ENCODE measurements around the gene ROBO2. TPM values are rescaled to one million over a fixed set of nuclear protein-coding genes. Genes with fewer than 3 reads are reported as not detected.

The ROBO2 gene
- total and polyA plus RNA-seq, 2 donors from 2014 or later, result 1.3 to 1.6 TPM

GRCh38 chr3:77240072-77240650, 200.3 kb downstream of the ROBO2 start:
- no peaks in the 10 kb centered on the region for H3K27me3 ChIP-seq (ENCODE audit: control insufficient read depth, insufficient read depth, low read length)
- H3K27ac ChIP-seq (ENCODE audit: low read depth in 2 of 2, low read length in 2 of 2), result no peak overlapping the region
- no peaks in the 10 kb centered on the region for H3K9me3 ChIP-seq (ENCODE audit: control insufficient read depth in 2 of 3, insufficient read depth in 1 of 3, low read length in 3 of 3)
- no peak for FAIRE-seq
- intact Hi-C loops (cut with DNase I), result no loop called here
- no peak overlapping the region for H3K9ac ChIP-seq (ENCODE audit: low read length in 3 of 3)
- H3K4me1 ChIP-seq (ENCODE audit: control insufficient read depth in 2 of 3, insufficient read depth in 2 of 3, low read depth in 1 of 3, low read length in 3 of 3), result no peaks in the 10 kb centered on the region
- no peak for DNase-seq
- H3K4me3 ChIP-seq (ENCODE audit: low read length in 3 of 3), result no peak overlapping the region
- no peak for TF ChIP-seq CTCF (IDR thresholded peaks at IDR 0.05; ENCODE audit: borderline replicate concordance, extremely low read depth, insufficient read depth)
- H3K36me3 ChIP-seq (ENCODE audit: control insufficient read depth in 2 of 3, insufficient read depth in 3 of 3, low read length in 3 of 3), result no peaks in the 10 kb centered on the region

DNA sequence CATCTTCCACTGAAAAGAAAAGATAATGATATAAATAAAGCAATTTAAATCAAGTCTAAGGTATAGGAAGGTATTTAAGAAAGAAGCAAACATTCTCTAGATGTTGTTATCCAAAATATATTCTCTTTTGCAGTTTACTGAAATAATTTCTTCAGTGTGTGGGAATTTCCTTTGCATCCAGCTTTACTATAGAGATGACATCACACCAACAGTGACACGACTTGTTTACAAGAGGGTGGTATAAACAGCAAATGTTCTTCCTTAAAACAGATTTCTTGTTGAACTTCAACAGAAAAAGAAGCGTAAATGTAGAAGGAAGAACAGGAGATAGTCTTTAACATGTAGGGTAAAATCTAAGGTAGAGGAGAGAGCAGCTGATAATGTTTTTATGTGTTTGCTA, 202.5 kb downstream of the ROBO2 start:
- H3K9me3 ChIP-seq (ENCODE audit: control insufficient read depth in 2 of 3, insufficient read depth in 1 of 3, low read length in 3 of 3), result no peaks in the 10 kb centered on the region
- no peaks in the 10 kb centered on the region for H3K36me3 ChIP-seq (ENCODE audit: control insufficient read depth in 2 of 3, insufficient read depth in 3 of 3, low read length in 3 of 3)
- H3K27ac ChIP-seq (ENCODE audit: low read depth in 2 of 2, low read length in 2 of 2), result no peak overlapping the region
- H3K4me1 ChIP-seq (ENCODE audit: control insufficient read depth in 2 of 3, insufficient read depth in 2 of 3, low read depth in 1 of 3, low read length in 3 of 3), result no peaks in the 10 kb centered on the region
- DNase-seq, result no peak
- FAIRE-seq, result no peak
- no peaks in the 10 kb centered on the region for H3K27me3 ChIP-seq (ENCODE audit: control insufficient read depth, insufficient read depth, low read length)
- TF ChIP-seq CTCF (IDR thresholded peaks at IDR 0.05; ENCODE audit: borderline replicate concordance, extremely low read depth, insufficient read depth), result no peak
- no peak overlapping the region for H3K4me3 ChIP-seq (ENCODE audit: low read length in 3 of 3)
- intact Hi-C loops (cut with DNase I), result no loop called here
- no peak overlapping the region for H3K9ac ChIP-seq (ENCODE audit: low read length in 3 of 3)

- Histone ChIP-seq H3K9ac (ENCODE audit: low read length in 3 of 3) (no peak overlapping the region), H3K4me3 (ENCODE audit: low read length in 3 of 3) (no peak overlapping the region), H3K4me1 (ENCODE audit: control insufficient read depth in 2 of 3, insufficient read depth in 2 of 3, low read depth in 1 of 3, low read length in 3 of 3) (no peaks in the 10 kb centered on the region), H3K27ac (ENCODE audit: low read depth in 2 of 2, low read length in 2 of 2) (no peak overlapping the region), H3K36me3 (ENCODE audit: control insufficient read depth in 2 of 3, insufficient read depth in 3 of 3, low read length in 3 of 3) (no peaks in the 10 kb centered on the region), H3K9me3 (ENCODE audit: control insufficient read depth in 2 of 3, insufficient read depth in 1 of 3, low read length in 3 of 3) (no peaks in the 10 kb centered on the region), H3K27me3 (ENCODE audit: control insufficient read depth, insufficient read depth, low read length) (no peaks in the 10 kb centered on the region)
- DNase-seq, result no peak
- TF ChIP-seq CTCF (IDR thresholded peaks at IDR 0.05; ENCODE audit: borderline replicate concordance, extremely low read depth, insufficient read depth), result no peak
- intact Hi-C loops (cut with DNase I), result no loop called here
- FAIRE-seq, result no peak
Observed at GRCh38 chr3:77244981-77245380, 205.1 kb downstream of the ROBO2 start.

- no peaks in the 10 kb centered on the region for H3K9me3 ChIP-seq (ENCODE audit: control insufficient read depth in 2 of 3, insufficient read depth in 1 of 3, low read length in 3 of 3)
- no peak for TF ChIP-seq CTCF (IDR thresholded peaks at IDR 0.05; ENCODE audit: borderline replicate concordance, extremely low read depth, insufficient read depth)
- DNase-seq (no peak), FAIRE-seq (no peak)
- no peak overlapping the region for H3K27ac ChIP-seq (ENCODE audit: low read depth in 2 of 2, low read length in 2 of 2)
- intact Hi-C loops (cut with DNase I), result no loop called here
- no peaks in the 10 kb centered on the region for H3K27me3 ChIP-seq (ENCODE audit: control insufficient read depth, insufficient read depth, low read length)
- H3K4me1 ChIP-seq (ENCODE audit: control insufficient read depth in 2 of 3, insufficient read depth in 2 of 3, low read depth in 1 of 3, low read length in 3 of 3), result no peaks in the 10 kb centered on the region
- H3K9ac ChIP-seq (ENCODE audit: low read length in 3 of 3), result no peak overlapping the region
- H3K36me3 ChIP-seq (ENCODE audit: control insufficient read depth in 2 of 3, insufficient read depth in 3 of 3, low read length in 3 of 3), result no peaks in the 10 kb centered on the region
- no peak overlapping the region for H3K4me3 ChIP-seq (ENCODE audit: low read length in 3 of 3)
Observed at GRCh38 chr3:77247061-77247460, 207.2 kb downstream of the ROBO2 start.
